ENCODE measurements around the gene SMARCB1.

GRCh38 chr22:23781065-23781464 lies 5.7 kb upstream of the SMARCB1 start:
- TF ChIP-seq EP300 (IDR thresholded peaks at IDR 0.05) = no peak
- TF ChIP-seq POLR2A (IDR thresholded peaks at IDR 0.05) = no peak
- no peak for TF ChIP-seq CTCF (IDR thresholded peaks at IDR 0.05)

All from tibial nerve (tissue), 4 donors.